GM12892 (cell line): ENCODE measurements around the gene ZBTB40.
A peak's percentile ranks its signal among the peaks of the same experiment; 100 is the strongest.

ENCODE experiments used
- POLR2A ChIP-seq: IDR thresholded peaks from 2 replicates; pipeline ENCODE4 v1.6.1; 2011; ENCODE audit warnings: low read depth, low read length, control low read depth
- POLR2AphosphoS5 ChIP-seq: IDR thresholded peaks from 2 replicates; pipeline ENCODE4 v1.6.1; 2011; ENCODE audit warnings: low read depth, low read length, control low read depth

- TF ChIP-seq POLR2A (peak; percentile 63; the same call in 1 of the 2 replicates), POLR2AphosphoS5 (peak; percentile 42; the same call in 1 of the 2 replicates)
Measured at GRCh38 chr1:22451702-22452480, at the start of gene ZBTB40.
